SU-DHL-6 (cell line): ENCODE results near the gene PIGB.
"Not testable (repeated sequence)": the region's sequence is repeated elsewhere in the genome, so short reads cannot be mapped to it uniquely, and the experiment has no call there.

Experiments used
- CTCF ChIP-seq: fragments of 200-600 bp; sonication (generic); IDR thresholded peaks from one replicate; pipeline ENCODE4 v1.5.1; 2017; ENCODE audit warnings: antibody characterized with exemption, mild to moderate bottlenecking, low read length, moderate library complexity; ENCODE audit not compliant: insufficient read depth, poor library complexity, severe bottlenecking
- EZH2phosphoT487 ChIP-seq: fragments of 200-600 bp; sonication (generic), shearing (Covaris generic); conservative IDR thresholded peaks from 2 replicates; pipeline ENCODE4 v1.6.1; 2018; ENCODE audit warnings: mild to moderate bottlenecking, antibody characterized with exemption, low read length, moderate library complexity, mixed read lengths

GRCh38 chr15:55400050-55400449 is 81.0 kb downstream of the PIGB start:
- TF ChIP-seq CTCF, EZH2phosphoT487: not testable (repeated sequence)
